GM12801 (cell line): ENCODE data around the gene KRT72.

Experiments used
- TF ChIP-seq, protein P1 (sequence below): IDR thresholded peaks from one replicate; pipeline ENCODE4 v1.5.1; 2011; ENCODE audit warnings: control low read depth; ENCODE audit not compliant: insufficient read length; ENCODE audit errors: extremely low read depth

KRT72 gene

DNA sequence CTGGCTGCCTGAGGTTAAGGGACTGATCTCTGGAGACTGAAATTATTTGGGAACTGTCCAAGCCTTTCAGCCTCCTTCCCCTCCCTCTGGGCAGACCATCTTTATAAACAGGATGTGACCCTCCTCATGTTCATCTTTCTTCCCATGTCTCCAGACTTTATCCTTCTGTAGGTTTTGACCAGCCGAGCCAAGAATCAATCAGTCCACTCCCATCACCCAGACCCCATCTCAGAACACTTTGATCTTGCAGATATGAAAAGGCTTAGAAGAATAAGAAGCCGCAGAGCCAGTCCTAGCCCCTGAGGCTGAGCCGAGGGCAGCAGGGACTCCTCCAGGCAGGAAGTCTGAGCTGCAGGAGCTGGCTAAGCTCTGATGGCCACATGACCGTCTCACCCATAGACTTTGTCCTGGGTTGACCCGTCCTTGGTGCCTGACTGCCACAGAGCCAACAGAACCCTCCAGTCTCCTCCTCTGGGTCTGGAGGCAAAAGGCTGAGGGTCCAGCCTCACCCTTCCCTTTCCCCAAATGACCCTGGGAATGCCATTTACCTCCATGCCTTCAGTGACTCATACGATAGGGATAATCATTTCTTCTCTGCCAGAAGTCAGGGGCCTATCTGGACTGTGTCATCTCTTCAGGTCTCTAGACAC lies 49.9 kb downstream of the KRT72 start:
- TF ChIP-seq, protein P1, sequence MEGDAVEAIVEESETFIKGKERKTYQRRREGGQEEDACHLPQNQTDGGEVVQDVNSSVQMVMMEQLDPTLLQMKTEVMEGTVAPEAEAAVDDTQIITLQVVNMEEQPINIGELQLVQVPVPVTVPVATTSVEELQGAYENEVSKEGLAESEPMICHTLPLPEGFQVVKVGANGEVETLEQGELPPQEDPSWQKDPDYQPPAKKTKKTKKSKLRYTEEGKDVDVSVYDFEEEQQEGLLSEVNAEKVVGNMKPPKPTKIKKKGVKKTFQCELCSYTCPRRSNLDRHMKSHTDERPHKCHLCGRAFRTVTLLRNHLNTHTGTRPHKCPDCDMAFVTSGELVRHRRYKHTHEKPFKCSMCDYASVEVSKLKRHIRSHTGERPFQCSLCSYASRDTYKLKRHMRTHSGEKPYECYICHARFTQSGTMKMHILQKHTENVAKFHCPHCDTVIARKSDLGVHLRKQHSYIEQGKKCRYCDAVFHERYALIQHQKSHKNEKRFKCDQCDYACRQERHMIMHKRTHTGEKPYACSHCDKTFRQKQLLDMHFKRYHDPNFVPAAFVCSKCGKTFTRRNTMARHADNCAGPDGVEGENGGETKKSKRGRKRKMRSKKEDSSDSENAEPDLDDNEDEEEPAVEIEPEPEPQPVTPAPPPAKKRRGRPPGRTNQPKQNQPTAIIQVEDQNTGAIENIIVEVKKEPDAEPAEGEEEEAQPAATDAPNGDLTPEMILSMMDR = no peak

DNA sequence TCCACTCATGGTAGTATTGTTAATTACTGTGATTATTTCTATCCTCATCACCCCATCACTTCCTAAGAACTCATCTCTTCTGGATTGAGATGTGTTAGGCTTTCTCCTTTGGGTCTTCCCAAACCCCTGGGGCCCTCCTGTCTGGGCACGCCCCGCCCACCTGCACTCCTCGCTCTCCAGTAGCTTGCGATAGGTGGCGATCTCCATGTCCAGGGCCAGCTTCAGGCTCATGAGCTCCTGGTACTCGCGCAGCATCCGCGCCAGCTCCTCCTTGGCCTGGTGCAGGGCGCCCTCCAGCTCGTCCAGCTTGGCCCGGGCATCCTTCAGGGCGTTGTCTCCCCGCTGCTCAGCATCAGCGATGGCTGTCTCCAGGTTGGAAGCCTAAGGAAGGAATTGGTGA lies 55.1 kb downstream of the KRT72 start:
- TF ChIP-seq, protein P1 = no peak

DNA sequence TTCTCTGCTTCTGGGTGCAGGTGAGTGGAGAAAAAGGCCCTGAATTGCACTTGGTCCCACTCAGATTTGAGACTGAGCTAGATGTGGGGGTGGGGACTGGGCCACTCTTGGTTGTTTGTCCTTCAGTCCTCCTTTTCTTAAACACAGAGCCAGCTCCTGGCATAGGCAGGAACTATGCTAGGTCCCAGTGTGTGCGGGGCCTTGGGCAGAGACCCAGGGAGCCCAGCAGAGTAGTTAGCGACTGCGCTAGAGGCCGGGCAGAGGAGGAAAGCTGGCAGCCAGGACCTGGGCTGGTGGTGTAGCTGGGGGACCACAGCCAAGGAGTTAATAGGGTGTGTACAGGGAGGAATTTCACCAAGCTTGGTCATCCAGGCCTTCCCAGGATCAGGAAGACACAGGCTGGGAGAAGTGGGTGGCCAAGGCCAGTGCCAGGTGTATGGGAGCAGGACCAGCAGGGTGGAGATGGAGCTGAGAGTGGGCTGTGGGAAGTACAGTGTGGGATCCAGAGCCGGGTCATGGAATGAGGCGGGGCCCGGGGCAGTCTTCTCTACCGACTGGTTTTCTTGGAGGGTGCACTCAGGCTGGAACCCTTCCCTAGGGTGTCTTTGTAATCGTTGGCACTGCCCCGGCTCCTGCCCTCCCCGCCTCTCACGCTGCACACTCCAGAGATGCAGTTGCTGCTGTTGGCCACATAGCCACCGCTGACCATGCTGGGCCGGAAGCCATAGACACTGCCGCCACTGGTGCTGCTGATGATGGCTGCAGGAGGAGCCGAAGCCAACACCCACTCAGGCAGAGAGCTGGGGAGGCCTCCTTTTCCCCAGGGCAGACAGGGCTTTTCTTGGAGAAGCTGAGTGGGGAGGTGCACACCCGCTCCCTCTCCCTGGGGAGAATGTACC lies 57.0 kb downstream of the KRT72 start:
- TF ChIP-seq, protein P1 = no peak

DNA sequence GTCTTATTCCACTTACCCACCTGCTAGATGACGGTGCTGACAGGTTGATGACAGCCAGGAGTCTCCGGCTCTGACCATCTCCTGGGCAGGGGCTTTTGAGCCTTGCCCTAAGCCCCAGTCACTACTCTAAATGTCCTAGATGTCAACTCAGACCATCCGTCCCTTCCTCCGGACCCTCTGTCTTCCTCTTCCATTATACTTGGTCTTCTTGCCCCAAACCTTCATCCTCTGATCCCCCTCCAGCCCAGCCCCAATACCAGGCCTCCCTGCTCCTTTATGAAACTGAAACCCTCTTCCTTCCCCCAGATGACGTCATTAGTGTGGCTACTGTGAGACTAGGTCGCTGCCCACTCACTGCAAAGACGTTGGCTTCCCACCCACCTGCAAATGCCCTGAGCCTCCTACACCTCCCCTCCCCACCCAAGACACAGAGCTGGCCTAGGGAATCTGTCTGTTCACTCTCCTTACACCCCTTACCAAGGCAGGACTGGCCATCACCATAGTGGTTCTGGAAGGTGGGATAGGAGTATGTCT lies 58.4 kb downstream of the KRT72 start:
- TF ChIP-seq, protein P1 = no peak

DNA sequence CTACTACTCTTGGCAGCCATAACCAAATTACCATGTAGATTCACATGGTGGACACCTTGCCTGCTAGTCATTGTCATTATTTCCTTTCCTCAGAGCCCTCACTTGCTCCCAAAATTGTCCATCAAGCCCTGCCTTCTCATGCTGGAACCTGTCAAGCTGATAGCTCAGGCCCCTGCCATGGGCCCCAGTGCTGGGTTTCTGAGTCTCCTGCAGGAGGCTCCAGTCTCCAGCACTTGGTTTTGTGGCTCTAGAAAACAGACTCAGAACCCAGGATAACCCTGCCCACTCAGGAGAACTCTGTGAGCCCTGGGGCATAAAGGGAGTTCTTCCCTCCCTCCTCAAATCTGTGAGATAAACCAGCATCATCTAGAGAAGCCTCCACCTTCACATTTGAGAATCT lies 59.1 kb downstream of the KRT72 start:
- TF ChIP-seq, protein P1 = no peak

GRCh38 chr12:52541709-52542108 lies 59.6 kb downstream of the KRT72 start:
- TF ChIP-seq, protein P1 = no peak

GRCh38 chr12:52540531-52540930 lies 60.7 kb downstream of the KRT72 start:
- TF ChIP-seq, protein P1 = no peak
